Stimulated activated CD8-positive, alpha-beta memory T cell treated with anti-CD3 and anti-CD28 coated beads, Interleukin-7, amount 100 ng/mL, for 4 hours (primary cell): ENCODE measurements around the gene SMYD5.
"Not testable (repeated sequence)": the region's sequence is repeated elsewhere in the genome, so short reads cannot be mapped to it uniquely, and the experiment has no call there.

Experiments used
- DNase-seq, 2 donors: peaks; one replicate each; pipeline ENCODE4 v3.0.0-alpha.2; 2020; ENCODE audit warnings: low read depth in 2 of 2

SMYD5 gene

GRCh38 chr2:73259704-73260337, 45.8 kb downstream of the SMYD5 start:
- DNase-seq, result no peak

GRCh38 chr2:73260338-73260984, 46.4 kb downstream of the SMYD5 start:
- DNase-seq, result no peak

- DNase-seq, result no peak
Observed at GRCh38 chr2:73262108-73262651, 48.1 kb downstream of the SMYD5 start.

- not testable (repeated sequence) for DNase-seq
Observed at GRCh38 chr2:73262691-73263429, 48.8 kb downstream of the SMYD5 start.

GRCh38 chr2:73263540-73264331, 49.7 kb downstream of the SMYD5 start:
- no peak for DNase-seq

- DNase-seq, result no peak
Observed at GRCh38 chr2:73264332-73264606, 50.2 kb downstream of the SMYD5 start.

GRCh38 chr2:73264783-73265182, 50.7 kb downstream of the SMYD5 start:
- DNase-seq, result no peak

GRCh38 chr2:73265298-73266060, 51.4 kb downstream of the SMYD5 start:
- no peak for DNase-seq

- no peak for DNase-seq
Observed at GRCh38 chr2:73266061-73266901, 52.2 kb downstream of the SMYD5 start.

- no peak for DNase-seq
Observed at GRCh38 chr2:73267008-73267407, 53.0 kb downstream of the SMYD5 start.

- no peak for DNase-seq
Observed at GRCh38 chr2:73268366-73268829, 54.4 kb downstream of the SMYD5 start.

GRCh38 chr2:73268830-73269685, 55.0 kb downstream of the SMYD5 start:
- peak in 1 of 2 donors; percentile 72 for DNase-seq

- DNase-seq, result no peak
Observed at GRCh38 chr2:73269686-73270465, 55.8 kb downstream of the SMYD5 start.

- DNase-seq, result no peak
Observed at GRCh38 chr2:73272270-73272669, 58.2 kb downstream of the SMYD5 start.
